Coronary artery (tissue), 2 donors: Measurements from ENCODE around the gene MYO18B.

Experiments
- DNase-seq: peaks from one replicate; pipeline ENCODE4 v3.0.0-alpha.2; 2017; ENCODE audit warnings: low spot score
- H3K27ac ChIP-seq, 2 donors: fragments of 200-600 bp; sonication (generic); one replicate each; pipeline ENCODE4 v1.5.1; 2016 to 2019
- H3K4me3 ChIP-seq: fragments of 200-600 bp; sonication (generic); 2 replicates; pipeline ENCODE4 v1.5.1; 2016; ENCODE audit warnings: mild to moderate bottlenecking, moderate library complexity
- CTCF ChIP-seq: fragments of 200-600 bp; sonication (generic); IDR thresholded peaks from one replicate; pipeline ENCODE4 v1.5.1; 2019; ENCODE audit warnings: antibody characterized with exemption

MYO18B gene

GRCh38 chr22:25959818-25960774 is 218.1 kb downstream of the MYO18B start:
- no peak overlapping the region for H3K4me3 ChIP-seq
- no peak for DNase-seq
- no peak for TF ChIP-seq CTCF
- no peak overlapping the region for H3K27ac ChIP-seq

GRCh38 chr22:25961699-25962098 is 219.7 kb downstream of the MYO18B start:
- no peak overlapping the region for H3K27ac ChIP-seq
- DNase-seq = no peak
- no peak for TF ChIP-seq CTCF
- no peak overlapping the region for H3K4me3 ChIP-seq

- no peak for TF ChIP-seq CTCF
- no peak overlapping the region for H3K4me3 ChIP-seq
- DNase-seq = no peak
These were observed 220.7 kb downstream of the MYO18B start for GRCh38 chr22:25962711-25963110.

GRCh38 chr22:25964961-25965730 is 223.2 kb downstream of the MYO18B start:
- Histone ChIP-seq H3K4me3 (no peak overlapping the region), H3K27ac (no peak overlapping the region)
- TF ChIP-seq CTCF = no peak
- DNase-seq = no peak

More at GRCh38 chr22:25962711-25963110, 220.7 kb downstream of the MYO18B start:
- no peak overlapping the region for H3K27ac ChIP-seq

- H3K4me3 ChIP-seq = no peak overlapping the region
- no peak overlapping the region for H3K27ac ChIP-seq
- no peak for TF ChIP-seq CTCF
- DNase-seq = no peak
These were observed 224.5 kb downstream of the MYO18B start for GRCh38 chr22:25966448-25966913.

GRCh38 chr22:25969286-25969685 is 227.3 kb downstream of the MYO18B start:
- DNase-seq = no peak
- TF ChIP-seq CTCF = no peak
- H3K4me3 ChIP-seq = no peak overlapping the region
- no peak overlapping the region for H3K27ac ChIP-seq
